ENCODE data around the gene VPS72.

DNA sequence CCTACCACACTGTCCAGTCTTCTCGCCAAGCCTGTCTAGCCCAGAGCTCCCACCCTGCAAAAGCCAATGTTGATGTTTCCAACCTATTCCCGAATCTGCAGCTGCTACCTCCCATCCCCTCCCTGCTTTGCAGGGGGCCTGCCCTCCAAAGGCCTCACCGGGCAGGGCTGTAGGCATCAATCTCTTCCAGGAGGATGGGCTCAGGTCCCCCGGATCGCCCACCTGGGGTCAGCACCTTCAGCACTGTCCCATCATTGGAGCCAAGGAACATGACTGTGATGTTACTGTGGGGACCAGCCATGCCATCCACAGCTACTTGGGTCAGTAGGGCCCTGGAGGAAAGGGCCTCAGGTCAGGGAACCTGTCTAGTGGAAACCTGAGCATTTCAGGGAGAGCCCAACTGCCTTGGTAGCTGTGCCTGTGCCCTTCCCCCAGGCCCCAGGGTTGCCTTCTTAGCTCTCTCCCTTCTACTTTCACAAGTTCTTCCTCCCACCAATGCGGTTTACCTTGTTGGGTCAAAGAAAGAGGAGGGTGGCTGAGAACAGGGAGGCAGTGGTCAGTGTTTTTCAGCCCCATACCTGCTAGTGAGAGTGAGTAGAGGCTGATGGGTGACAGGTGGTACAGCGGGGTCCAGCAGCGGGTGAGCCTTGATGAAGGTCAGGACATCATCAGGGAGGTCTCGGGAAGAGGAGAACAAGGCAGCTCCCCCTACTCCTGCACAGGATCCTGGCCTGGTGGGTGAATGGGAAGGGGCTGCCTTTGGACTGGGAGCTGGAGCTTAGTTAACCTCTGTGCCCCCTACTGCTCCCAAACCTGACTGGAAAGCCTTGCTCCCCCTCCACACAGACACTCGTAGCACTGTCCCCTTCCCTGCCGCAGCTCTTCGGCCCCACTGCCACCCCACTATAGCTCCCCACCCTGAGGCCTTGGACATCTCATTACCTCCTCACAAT lies 54.3 kb downstream of the VPS72 start:
- TF ChIP-seq POLR2A (IDR thresholded peaks at IDR 0.05) (no peak), CTCF (IDR thresholded peaks at IDR 0.05) (no peak)
